Measurements from ENCODE around the gene MBOAT1. TPM values are rescaled to one million over a fixed set of nuclear protein-coding genes. Genes with fewer than 3 reads are reported as not detected.
A peak's percentile ranks its signal among the peaks of the same experiment; 100 is the strongest.

The MBOAT1 gene
- total RNA-seq, 2 donors from 2014 or later, result 5.0 to 7.0 TPM

DNA sequence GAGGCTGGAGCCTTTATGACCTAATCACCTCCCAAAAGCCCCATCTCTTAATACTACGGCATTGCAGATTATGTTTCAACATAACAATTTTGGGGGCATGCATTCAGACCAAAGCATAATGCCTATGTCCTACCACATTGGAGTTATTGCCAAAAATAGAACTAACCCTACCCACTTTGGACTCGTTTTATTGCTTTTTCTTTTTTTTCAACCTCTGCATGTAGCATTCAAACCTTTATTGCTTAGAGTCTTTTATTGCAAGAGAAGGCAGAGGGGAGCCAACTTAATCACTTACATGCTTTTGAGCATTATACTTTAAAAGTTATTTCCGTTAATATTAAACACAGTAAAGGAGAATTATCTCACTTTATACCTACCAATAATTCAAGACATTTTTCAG, 8.1 kb upstream of the MBOAT1 start:
- Histone ChIP-seq H3K4me3 (no peak overlapping the region), H3K4me1 (peaks cover 0 to 23% of the 10 kb centered on the region in 2 donors), H3K27me3 (no peaks in the 10 kb centered on the region), H3K9me3 (no peaks in the 10 kb centered on the region), H3K27ac (no peak overlapping the region), H3K36me3 (no peaks in the 10 kb centered on the region)
- no peak for DNase-seq (ENCODE audit: low spot score)
- TF ChIP-seq, protein P1, sequence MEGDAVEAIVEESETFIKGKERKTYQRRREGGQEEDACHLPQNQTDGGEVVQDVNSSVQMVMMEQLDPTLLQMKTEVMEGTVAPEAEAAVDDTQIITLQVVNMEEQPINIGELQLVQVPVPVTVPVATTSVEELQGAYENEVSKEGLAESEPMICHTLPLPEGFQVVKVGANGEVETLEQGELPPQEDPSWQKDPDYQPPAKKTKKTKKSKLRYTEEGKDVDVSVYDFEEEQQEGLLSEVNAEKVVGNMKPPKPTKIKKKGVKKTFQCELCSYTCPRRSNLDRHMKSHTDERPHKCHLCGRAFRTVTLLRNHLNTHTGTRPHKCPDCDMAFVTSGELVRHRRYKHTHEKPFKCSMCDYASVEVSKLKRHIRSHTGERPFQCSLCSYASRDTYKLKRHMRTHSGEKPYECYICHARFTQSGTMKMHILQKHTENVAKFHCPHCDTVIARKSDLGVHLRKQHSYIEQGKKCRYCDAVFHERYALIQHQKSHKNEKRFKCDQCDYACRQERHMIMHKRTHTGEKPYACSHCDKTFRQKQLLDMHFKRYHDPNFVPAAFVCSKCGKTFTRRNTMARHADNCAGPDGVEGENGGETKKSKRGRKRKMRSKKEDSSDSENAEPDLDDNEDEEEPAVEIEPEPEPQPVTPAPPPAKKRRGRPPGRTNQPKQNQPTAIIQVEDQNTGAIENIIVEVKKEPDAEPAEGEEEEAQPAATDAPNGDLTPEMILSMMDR (IDR thresholded peaks at IDR 0.05), result no peak

- no peak for DNase-seq (ENCODE audit: low spot score)
- no peaks in the 10 kb centered on the region for H3K27me3 ChIP-seq
- H3K27ac ChIP-seq, result peak overlapping the region; percentile 66 to 88
- no peaks in the 10 kb centered on the region for H3K36me3 ChIP-seq
- no peaks in the 10 kb centered on the region for H3K9me3 ChIP-seq
- TF ChIP-seq, protein P1 (IDR thresholded peaks at IDR 0.05), result no peak
- no peak overlapping the region for H3K4me3 ChIP-seq
- H3K4me1 ChIP-seq, result peaks cover 0 to 33% of the 10 kb centered on the region in 2 donors
Measured at GRCh38 chr6:20217891-20218290, 5.6 kb upstream of the MBOAT1 start.

GRCh38 chr6:20217324-20217855, 5.1 kb upstream of the MBOAT1 start:
- TF ChIP-seq, protein P1 (IDR thresholded peaks at IDR 0.05), result no peak
- H3K36me3 ChIP-seq, result no peaks in the 10 kb centered on the region
- no peak overlapping the region for H3K4me3 ChIP-seq
- no peaks in the 10 kb centered on the region for H3K9me3 ChIP-seq
- peak overlapping the region; percentile 66 to 88 for H3K27ac ChIP-seq
- DNase-seq (ENCODE audit: low spot score), result no peak
- H3K27me3 ChIP-seq, result no peaks in the 10 kb centered on the region
- peaks cover 0 to 34% of the 10 kb centered on the region in 2 donors for H3K4me1 ChIP-seq

- no peaks in the 10 kb centered on the region for H3K27me3 ChIP-seq
- H3K4me1 ChIP-seq, result peaks cover 0 to 45% of the 10 kb centered on the region in 2 donors
- H3K9me3 ChIP-seq, result no peaks in the 10 kb centered on the region
- TF ChIP-seq, protein P1 (IDR thresholded peaks at IDR 0.05), result no peak
- no peak overlapping the region for H3K4me3 ChIP-seq
- H3K27ac ChIP-seq, result peak overlapping the region in 1 of 2 donors; percentile 94
- no peak for DNase-seq (ENCODE audit: low spot score)
- H3K36me3 ChIP-seq, result no peaks in the 10 kb centered on the region
Measured at GRCh38 chr6:20215310-20215709, 3.0 kb upstream of the MBOAT1 start.

DNA sequence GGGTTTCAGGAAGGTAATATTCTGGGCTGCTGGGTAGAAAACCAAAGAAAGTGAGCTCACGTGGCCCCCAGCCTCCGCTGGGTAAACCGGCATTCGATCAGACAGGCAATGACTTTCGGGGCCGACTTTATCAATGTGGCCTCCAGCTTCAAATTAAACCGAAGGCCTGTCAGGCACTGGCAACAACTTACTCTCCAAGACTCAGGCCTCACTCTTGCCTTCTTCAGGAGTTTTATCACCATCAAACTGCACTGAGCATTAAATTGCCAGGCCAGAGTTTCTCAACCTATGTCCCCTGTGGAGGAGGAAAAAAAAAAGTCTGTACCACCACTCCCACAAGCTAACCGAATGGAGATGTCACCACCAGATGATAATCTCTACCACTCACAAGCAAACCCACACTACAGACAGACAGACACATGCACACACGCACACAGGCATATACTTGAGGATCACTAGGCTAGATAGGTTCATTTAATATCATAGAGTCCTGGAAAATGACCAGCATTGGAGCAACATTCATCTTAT, 1.1 kb upstream of the MBOAT1 start:
- Histone ChIP-seq H3K4me1 (peaks cover 0 to 55% of the 10 kb centered on the region in 2 donors), H3K27me3 (no peaks in the 10 kb centered on the region), H3K4me3 (peak overlapping the region; percentile 68 to 85), H3K27ac (peak overlapping the region; percentile 94), H3K9me3 (no peaks in the 10 kb centered on the region), H3K36me3 (no peaks in the 10 kb centered on the region)
- TF ChIP-seq, protein P1 (IDR thresholded peaks at IDR 0.05), result no peak
- DNase-seq (ENCODE audit: low spot score), result no peak

DNA sequence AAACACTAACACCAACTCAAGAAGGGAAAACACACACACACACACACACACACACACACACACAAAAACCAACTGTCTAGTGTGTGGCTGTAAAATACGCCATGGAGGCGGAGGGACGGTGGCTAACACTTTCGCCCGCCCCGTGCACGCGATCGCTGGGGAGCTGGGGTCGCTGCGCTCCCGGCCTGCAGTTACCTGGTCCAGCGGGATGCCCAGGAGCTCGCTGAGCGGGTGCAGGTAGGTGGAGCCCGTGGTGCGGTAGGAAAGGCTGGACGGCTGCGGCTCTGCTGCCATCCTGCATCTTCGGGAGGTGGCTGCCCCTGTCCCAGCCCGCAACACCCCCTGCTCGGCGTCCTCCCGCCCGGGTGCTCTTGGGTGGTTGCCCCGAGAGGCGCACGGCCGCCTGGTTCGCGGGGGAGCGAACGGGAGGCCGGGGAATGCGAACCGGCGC, 303 bp downstream of the MBOAT1 start:
- no peaks in the 10 kb centered on the region for H3K27me3 ChIP-seq
- DNase-seq (ENCODE audit: low spot score), result no peak
- peak overlapping the region; percentile 94 for H3K27ac ChIP-seq
- H3K36me3 ChIP-seq, result no peaks in the 10 kb centered on the region
- peak overlapping the region; percentile 68 to 85 for H3K4me3 ChIP-seq
- peaks cover 0 to 46% of the 10 kb centered on the region in 2 donors for H3K4me1 ChIP-seq
- no peaks in the 10 kb centered on the region for H3K9me3 ChIP-seq
- TF ChIP-seq, protein P1 (IDR thresholded peaks at IDR 0.05), result no peak
